Adrenal gland (tissue), 5 donors: Measurements from ENCODE around the gene VDAC1.

Experiments
- CTCF ChIP-seq, 6 experiments: fragments of 450-650 bp in 4 of 6; fragments of 200-600 bp in 2 of 6; sonication (generic) in 1 of 6; IDR thresholded peaks; 1 replicate in 5 of 6; 2 replicates in 1 of 6; pipeline versions ENCODE4 v1.5.1 to v1.8.0; 2016 to 2021; ENCODE audit warnings: antibody characterized with exemption in 6 of 6, mild to moderate bottlenecking in 2 of 6, moderate library complexity in 1 of 6
- POLR2A ChIP-seq, 2 donors: fragments of 450-650 bp; IDR thresholded peaks; one replicate each; pipeline ENCODE4 v1.6.1; 2017; ENCODE audit warnings: antibody characterized with exemption in 2 of 2, mild to moderate bottlenecking in 2 of 2, moderate library complexity in 1 of 2
- donor health status: DM: no; HTN: no; CAD: no.

- TF ChIP-seq CTCF (IDR thresholded peaks at IDR 0.05) (no peak), POLR2A (IDR thresholded peaks at IDR 0.05) (no peak)
These were observed 23.1 kb downstream of the VDAC1 start for GRCh38 chr5:133981714-133982113.
